ENCODE data around the gene SFI1.
"Not testable (repeated sequence)": the region's sequence is repeated elsewhere in the genome, so short reads cannot be mapped to it uniquely, and the experiment has no call there.

Gene SFI1

GRCh38 chr22:31496007-31496734, at the start of gene SFI1:
Gene SFI1 (plus strand): TSS chr22:31496536. CDS start chr22:31508285, 11,749 bp downstream.
- DNase-seq, result peak; percentile 15 to 71

GRCh38 chr22:31446767-31447166, 49.6 kb upstream of the SFI1 start:
- DNase-seq, result no peak

GRCh38 chr22:31447337-31447736, 49.0 kb upstream of the SFI1 start:
- DNase-seq, result no peak

GRCh38 chr22:31448382-31448781, 48.0 kb upstream of the SFI1 start:
- no peak for DNase-seq

GRCh38 chr22:31449506-31449905, 46.8 kb upstream of the SFI1 start:
- DNase-seq, result no peak

- DNase-seq, result no peak
These were observed 44.4 kb upstream of the SFI1 start for GRCh38 chr22:31451709-31452571.

GRCh38 chr22:31461699-31462098, 34.6 kb upstream of the SFI1 start:
- DNase-seq, result no peak

GRCh38 chr22:31465307-31465706, 31.0 kb upstream of the SFI1 start:
- DNase-seq, result no peak

- no peak for DNase-seq
These were observed 21.6 kb upstream of the SFI1 start for GRCh38 chr22:31474743-31475142.

GRCh38 chr22:31475800-31476199, 20.5 kb upstream of the SFI1 start:
- no peak for DNase-seq

GRCh38 chr22:31477329-31477728, 19.0 kb upstream of the SFI1 start:
- no peak for DNase-seq

- no peak for DNase-seq
These were observed 15.2 kb upstream of the SFI1 start for GRCh38 chr22:31481129-31481528.

- not testable (repeated sequence) for DNase-seq
These were observed 13.9 kb upstream of the SFI1 start for GRCh38 chr22:31482470-31482869.

- not testable (repeated sequence) for DNase-seq
These were observed 10.0 kb upstream of the SFI1 start for GRCh38 chr22:31486369-31486768.

GRCh38 chr22:31486951-31487350, 9.4 kb upstream of the SFI1 start:
- DNase-seq, result no peak

GRCh38 chr22:31488346-31488883, 7.9 kb upstream of the SFI1 start:
- no peak for DNase-seq

GRCh38 chr22:31488988-31489617, 7.2 kb upstream of the SFI1 start:
- DNase-seq, result no peak

- peak; percentile 17 to 47 for DNase-seq
These were observed 6.5 kb upstream of the SFI1 start, which contains the start of gene EIF4ENIF1 for GRCh38 chr22:31489632-31490495. Gene EIF4ENIF1 (minus strand): TSS chr22:31489842. CDS start chr22:31488718, 1,124 bp downstream.

GRCh38 chr22:31490496-31490925, 5.8 kb upstream of the SFI1 start:
- DNase-seq, result no peak

- no peak for DNase-seq
These were observed 4.9 kb upstream of the SFI1 start for GRCh38 chr22:31491218-31491962.

GRCh38 chr22:31492151-31492550, 4.2 kb upstream of the SFI1 start:
- no peak for DNase-seq

Data from NCI-H187 (cell line).